GM18861 (cell line): ENCODE results near the gene JARID2.

Experiments
- ATAC-seq: cut with Tn5 transposase; IDR thresholded peaks from one replicate; pipeline ENCODE4 v1.9.1; 2021; ENCODE audit not compliant: unreplicated experiment

JARID2 gene

DNA sequence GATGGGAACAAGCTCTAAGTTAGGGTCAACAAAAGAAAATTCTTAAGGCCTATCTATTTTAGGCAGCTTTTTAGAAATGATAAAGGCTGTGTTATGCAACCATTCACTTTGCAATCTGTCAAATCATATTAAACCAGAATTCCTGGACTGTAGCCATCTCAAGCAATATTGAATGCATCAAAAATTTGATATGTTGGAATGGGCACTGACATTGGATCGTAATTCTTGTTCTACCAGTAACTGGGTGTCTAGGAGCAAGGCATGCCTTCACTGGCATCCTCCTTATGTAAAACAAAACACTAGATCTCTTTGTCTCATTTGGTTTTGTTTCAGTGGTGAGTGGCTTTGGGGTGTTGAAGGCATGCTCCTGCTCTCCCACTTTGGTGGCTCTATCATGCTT is 145.6 kb downstream of the JARID2 start:
- ATAC-seq: no peak

- no peak for ATAC-seq
These were observed 146.3 kb downstream of the JARID2 start for GRCh38 chr6:15392182-15392581.

DNA sequence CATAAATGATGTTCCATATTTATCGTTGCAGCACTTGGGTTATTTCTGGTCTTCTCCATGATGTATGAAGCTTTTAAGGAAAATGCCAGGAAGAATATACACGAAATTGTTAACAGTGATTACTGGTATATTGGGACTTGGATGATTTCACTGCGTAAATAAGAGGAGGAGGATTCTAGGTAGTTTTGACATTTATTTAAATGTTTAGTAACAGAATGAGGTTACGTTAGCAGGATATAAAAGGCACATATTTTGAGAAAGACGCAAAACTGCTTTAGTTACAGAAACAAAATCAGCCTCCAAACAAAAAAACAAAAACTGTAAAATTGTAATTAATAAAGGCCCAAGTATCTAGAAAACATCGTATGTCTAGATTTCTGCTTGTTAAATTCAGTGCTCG is 147.7 kb downstream of the JARID2 start:
- no peak for ATAC-seq

DNA sequence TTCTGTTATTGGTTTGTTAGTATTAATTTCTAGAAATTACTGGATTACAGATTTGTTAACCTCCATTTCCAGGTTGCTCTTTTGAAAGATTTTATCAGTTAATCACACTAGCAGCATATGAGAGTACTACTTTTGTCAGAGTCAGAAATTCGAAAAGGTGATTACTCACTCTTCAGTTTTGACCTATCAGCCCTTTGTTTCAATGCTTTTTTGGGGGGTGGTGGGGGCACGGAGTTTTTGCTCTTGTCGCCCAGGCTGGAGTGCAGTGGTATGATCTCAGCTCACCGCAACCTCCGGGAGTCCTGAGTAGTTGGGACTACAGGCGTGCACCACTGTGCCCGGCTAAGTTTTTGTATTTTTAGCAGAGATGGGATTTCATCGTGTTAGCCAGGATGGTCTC is 149.2 kb downstream of the JARID2 start:
- no peak for ATAC-seq

DNA sequence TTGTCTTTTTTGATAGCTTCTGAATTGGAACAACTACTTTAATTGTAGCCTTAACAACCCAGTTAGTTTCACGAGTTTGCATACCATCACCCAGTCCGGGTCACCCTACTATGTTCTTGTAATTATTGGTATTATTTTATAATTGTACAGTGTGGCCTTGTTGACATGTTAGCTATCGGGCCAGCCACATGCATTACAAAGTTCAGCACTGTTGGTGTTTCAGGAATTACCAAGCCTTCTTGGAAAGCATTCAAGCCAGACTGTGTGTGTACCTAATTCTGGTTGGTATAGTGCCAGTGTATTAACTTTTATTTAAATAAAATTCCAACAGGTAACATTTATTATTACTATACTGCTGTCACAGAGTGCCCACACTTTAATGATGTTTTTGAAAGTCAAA is 150.9 kb downstream of the JARID2 start:
- ATAC-seq: no peak

DNA sequence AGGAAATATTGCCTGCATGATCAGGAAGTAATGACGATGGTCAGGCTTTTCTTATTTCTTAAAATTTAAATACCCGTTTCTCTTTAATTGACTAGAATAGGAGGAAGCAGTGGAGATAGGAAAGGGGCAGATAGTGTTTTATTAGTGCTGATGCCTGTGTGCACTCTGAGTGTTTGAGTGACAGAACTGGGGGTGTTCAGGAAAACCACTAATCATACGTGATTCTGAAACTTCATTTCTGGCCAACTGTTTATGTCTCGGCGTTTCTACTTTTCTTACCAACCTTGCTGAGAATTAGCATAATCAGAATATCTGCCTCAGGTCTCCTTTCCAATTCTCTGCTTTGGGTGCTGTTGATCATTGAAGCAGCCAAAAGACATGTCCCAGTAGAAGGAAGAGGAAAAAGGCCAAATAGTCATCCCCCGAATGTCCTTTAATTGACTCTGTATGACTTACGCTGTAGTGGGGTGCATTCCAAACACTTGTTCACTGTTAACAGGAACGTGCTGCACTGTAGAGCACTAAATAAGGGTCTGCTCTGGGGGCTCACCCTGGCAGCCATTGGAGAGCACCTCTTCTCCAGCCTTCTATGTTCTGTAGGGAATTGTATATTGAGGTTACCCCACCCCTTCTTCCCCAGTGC is 152.9 kb downstream of the JARID2 start:
- peak; percentile 70 for ATAC-seq

DNA sequence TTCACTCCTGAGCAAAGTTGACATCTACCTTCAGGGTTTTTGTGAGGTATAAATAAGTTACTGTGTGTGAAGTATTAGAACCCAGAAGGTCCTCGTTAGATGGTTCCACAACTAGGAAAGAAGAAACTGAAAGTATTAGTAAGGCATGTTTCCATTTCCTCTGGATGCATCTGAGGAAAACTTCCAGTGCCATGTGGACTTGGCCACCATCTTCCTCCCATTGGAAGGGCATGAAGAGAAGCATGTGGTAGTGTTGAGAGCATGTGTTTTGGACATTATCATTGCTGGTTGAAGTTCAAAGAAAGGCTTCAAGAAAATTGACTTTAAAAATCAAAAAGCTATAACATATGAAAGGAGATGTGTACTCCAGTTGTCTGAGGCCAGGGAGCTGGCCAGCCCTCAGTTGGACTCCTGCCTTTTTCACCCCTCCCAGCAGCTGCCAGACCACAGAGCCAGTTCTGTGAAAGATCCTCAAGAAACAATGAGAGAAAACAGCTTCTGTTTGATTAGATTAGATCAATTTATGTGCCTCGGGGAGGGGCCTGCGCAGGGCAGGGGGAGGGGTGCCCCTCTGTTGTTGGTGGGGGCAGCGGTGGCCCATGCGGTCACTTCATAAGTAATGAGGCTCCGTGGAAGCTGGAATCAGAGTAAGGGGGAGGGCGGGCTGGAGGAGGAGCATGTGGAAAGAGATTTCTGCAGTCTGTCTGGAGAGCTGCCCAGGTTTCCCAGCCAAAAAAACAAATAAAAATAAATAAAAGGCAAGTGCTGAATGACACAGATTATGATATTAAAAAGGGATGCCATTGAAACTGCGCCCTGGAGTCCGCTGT is 154.0 kb downstream of the JARID2 start:
- ATAC-seq: no peak

- no peak for ATAC-seq
These were observed 154.7 kb downstream of the JARID2 start for GRCh38 chr6:15400572-15401004.

DNA sequence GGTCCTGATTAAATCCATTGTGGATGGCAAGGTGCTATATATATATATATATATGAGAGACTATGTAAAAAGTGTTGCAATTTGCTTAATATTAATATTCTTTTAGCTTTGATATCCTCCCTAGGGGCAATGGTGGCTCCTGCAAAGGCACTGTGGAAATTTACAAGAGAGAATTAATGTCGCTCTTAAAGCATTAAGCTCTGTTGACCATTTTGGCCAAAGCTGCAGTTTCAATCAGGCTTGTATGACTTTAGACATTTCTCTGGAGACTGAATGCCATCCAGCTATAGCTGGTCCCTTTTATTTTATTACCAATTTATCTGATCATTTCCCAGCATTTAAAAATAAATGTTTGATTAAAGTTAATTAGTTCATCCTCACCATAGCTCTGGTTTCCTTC is 155.3 kb downstream of the JARID2 start:
- no peak for ATAC-seq

DNA sequence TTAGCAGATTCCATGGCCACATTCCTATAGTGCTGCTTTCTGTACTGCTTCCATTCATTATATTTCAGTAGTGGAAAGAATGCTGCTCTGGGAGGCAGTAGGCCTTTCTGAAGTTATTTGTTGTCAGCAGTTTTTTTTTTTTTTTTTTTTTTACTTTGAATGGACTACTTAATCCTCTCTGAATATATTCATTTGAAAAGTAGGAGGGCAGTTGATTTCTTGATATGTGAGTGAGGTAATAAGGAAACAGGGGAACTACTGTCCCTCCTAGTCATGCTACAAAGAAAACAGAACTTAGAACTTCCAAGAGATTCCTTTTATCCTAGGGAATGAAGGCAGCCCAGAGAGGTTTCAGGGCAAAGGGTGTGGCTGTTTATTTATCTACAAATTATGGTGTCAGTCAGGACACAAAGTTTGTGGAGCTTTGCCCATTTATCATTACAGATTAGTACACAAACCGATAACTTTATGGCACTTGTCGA is 155.9 kb downstream of the JARID2 start:
- ATAC-seq: no peak

DNA sequence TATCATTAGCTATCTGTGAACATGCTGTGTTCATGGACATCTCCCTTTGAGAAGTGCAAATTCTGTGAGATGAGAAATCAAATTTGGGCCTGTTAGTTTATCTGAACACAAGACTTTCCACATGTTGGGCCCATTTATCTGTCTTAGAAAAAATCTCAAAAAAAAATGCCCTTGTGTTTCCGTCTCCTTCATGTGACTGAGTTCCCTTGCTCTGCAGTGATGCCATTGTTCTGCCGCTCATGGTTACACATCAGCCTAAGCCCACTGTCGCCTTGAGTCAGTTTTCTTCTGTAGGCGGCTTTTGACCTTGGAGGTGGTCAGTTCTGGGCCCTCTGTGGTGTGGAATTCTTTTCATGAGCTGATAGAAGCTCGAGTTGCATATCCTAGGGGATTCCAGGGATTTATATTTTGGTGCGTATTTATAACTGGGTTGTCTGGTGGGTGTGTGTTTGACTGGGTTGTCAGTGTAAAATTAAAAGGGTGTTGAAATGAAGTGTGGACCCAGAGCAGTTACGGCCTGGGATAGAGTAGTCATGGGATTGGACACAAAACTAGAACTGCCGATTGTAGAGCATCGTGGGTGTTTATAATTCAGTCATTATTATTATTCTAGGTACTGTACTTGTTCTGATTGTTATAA is 156.7 kb downstream of the JARID2 start:
- ATAC-seq: no peak

DNA sequence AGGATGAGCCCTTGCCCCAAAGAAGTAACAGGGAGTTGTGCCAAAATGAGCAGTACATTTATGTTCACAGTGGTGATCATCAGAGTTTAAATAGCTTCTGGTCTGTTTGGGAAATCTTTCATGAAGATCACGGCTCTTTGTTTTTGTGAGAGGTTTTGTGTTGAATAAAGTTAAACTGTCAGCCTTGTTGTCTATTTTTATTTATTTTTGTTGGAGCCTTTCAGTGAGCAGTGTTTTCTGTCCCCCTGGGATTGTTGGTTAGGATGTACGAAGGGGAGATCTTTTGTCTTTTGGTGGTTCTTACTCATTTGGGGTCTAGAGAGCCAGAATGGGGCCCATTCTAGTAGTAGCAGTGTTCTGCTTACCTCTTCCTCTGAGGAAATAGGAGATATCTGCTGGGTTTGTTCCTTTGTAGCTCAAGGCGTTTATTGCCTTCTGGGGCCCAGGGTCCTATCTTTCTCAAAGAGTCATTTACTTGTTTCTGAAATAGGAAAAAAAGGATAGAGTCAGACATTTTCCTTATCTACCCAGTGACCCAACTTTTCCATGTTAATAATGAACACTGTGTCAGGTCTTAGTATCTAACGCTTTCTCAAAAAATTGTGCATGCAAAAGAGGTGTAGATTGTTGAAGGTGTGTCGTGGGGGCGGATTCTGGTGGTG is 157.4 kb downstream of the JARID2 start:
- ATAC-seq: no peak

DNA sequence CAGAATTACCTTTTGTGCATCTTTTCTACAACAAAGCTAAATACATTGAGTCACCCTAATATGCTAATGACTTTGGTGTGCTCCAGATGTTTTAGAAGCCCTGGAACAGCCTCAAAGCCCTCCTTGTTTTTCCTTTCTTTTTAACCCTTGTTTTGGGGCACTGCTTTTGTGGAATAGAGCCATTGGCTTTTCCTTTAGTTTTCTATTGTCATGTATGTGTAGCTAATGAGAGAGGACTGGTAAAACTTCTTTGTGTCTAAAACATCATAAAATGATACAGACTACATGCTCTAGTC is 158.8 kb downstream of the JARID2 start:
- ATAC-seq: no peak

DNA sequence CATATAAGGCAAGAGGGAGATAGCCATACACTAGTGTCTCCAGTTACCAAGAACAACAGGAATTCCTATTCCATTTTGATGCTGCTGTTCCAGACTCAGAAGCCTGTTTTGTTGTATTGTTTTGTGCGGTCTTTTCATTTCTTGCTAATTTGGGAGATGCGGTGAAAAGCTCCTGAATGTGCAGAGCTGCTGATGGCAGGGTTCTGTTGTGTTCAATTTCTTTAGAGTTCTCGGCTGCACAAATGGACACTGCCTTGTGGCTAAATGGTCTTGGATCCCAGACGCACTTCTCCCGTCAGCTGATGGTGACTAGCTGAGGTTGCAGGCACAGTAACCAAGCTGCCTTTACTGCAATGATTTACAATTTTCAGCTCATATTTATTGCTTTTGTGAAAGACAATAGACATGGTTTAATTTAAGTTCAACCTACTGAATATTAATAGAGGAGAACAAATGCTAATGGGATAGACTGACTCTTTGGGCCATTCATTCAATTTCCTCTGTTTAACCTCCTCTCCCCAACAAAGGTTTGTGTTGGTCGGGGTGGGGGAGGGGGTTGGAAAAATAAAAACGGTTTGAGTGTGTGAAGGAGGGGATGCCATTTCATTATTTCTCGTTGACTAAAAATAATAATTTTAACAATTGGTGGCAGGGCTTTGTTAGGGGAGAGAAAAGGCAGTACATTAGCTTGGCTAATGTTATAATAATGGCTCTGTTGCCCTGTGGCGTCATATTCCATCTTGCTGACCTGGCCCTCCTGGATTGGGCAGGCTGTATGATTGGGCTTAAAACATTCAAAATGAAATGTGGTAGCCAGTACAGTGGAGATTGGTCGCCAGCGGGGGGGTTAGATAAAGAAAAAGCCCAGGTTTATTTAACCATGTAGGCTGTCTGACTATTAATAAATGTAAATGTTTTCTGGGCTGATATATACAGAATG is 159.5 kb downstream of the JARID2 start:
- ATAC-seq: no peak

DNA sequence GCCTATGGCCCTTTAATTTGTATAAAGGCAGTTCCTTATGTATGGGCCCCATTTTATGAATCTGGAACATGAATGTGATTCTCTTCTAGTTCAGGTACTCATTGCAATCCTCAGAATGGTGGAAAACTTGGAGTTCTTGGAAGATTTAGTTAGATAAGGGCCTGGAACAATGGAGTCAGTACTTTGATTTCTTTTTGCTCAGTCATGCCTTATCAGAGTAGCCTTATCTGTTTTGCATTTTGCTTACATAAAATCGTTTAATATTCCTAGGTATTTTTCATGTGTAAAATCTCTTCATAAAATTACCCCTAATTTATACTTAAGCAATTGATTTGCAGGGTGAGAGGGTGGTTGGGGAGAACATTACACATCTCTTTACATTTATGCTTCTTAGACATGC is 160.6 kb downstream of the JARID2 start:
- ATAC-seq: no peak

- ATAC-seq: no peak
These were observed 162.1 kb downstream of the JARID2 start for GRCh38 chr6:15408008-15408407.

GRCh38 chr6:15408758-15409157 is 162.9 kb downstream of the JARID2 start:
- no peak for ATAC-seq

DNA sequence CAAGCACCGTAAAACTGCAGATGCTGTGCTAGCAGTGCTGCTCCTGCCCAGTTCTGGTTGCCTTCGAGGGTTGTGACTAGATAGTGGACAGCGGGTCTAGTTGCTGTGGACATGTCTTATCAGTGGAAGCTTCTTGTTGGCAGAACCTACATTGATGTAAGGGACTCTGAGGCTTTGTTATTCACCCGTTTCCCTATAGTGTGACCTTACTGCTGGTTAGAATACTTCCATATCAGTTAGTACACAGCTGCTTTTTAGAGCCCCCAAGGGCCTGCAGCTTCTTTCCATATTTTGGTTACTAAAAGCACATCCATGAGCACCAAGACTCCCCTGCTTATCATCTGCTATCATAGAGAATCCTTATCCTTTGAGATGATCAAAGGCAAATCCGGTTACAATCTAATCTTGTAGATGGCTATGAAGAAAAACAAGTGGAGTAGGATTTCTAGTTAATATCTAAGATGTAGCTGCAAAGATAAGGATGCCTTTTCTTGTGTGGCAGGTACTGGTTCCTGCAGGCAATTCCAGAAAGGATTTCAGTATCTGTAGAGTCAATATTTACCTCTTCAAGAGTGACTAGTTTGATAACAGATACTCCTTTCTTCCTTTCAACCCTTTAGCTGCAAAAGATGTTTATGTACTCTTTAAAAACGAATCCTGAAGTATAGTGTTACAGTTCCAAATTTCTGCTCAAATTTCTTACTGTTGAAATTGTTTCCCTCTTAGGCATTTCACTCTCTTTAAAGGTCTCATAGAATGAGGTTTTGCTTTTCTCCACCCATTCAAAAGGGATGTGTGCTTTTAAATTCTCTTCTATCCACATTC is 163.6 kb downstream of the JARID2 start:
- ATAC-seq: no peak

- no peak for ATAC-seq
These were observed 164.2 kb downstream of the JARID2 start for GRCh38 chr6:15410126-15410391.

GRCh38 chr6:15410752-15411151 is 164.9 kb downstream of the JARID2 start:
- ATAC-seq: no peak
